ENCODE data around the gene KATNB1.

GRCh38 chr16:57749856-57750452 lies 14.4 kb downstream of the KATNB1 start:
- no peak for TF ChIP-seq CTCF (IDR thresholded peaks at IDR 0.05)
- TF ChIP-seq POLR2A (IDR thresholded peaks at IDR 0.05): no peak
